DMS53 treated with DMSO at 0.1 percent for 48 hours (cell line): Measurements from ENCODE around the gene SLC16A8.
"Not testable (repeated sequence)": the region's sequence is repeated elsewhere in the genome, so short reads cannot be mapped to it uniquely, and the experiment has no call there.

ENCODE experiments used
- DNase-seq: peaks from one replicate; lab custom pipeline; 2025; ENCODE audit not compliant: unreplicated experiment; lab: John Stamatoyannopoulos, UW

Gene SLC16A8

GRCh38 chr22:38088629-38089473, 4.9 kb upstream of the SLC16A8 start:
- no peak for DNase-seq

DNA sequence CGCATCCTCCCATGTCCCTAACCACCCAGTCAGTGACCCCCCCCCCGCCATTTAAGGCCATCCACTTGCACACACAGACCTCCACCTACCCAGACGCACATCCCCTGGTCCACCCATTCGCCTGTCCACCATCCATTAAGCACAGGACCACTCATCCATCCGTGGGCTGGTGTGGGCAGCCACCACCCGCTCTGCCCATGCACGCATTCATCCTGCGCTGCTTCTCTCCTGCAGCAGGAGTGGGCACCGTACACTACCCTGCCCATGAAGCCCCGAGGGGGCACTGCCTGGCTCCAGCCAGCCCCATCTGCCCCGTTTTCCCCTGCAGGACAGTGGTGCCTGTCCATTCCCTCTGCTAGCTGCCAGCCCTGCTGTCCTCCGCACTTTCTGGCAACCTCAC, 3.9 kb upstream of the SLC16A8 start:
- no peak for DNase-seq

DNA sequence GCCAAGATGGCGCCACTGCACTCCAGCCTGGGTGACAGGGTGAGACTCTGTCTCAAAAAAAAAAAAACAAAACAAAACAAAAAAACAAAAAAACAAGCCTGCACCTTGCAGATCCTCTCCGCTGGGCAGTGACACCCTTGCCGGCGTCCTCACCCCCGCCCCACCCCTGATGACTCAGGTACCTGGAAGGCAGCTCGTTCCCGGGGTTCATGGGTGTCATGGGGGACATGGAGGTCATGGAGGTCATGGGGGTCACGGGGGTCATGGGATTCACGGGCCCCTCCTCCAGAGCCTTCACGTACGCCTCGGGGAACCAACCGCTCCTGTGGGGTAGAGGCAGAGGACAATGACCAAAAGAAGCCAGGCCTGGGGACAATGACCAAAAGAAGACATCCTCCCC, 3.0 kb upstream of the SLC16A8 start:
- DNase-seq = no peak

DNA sequence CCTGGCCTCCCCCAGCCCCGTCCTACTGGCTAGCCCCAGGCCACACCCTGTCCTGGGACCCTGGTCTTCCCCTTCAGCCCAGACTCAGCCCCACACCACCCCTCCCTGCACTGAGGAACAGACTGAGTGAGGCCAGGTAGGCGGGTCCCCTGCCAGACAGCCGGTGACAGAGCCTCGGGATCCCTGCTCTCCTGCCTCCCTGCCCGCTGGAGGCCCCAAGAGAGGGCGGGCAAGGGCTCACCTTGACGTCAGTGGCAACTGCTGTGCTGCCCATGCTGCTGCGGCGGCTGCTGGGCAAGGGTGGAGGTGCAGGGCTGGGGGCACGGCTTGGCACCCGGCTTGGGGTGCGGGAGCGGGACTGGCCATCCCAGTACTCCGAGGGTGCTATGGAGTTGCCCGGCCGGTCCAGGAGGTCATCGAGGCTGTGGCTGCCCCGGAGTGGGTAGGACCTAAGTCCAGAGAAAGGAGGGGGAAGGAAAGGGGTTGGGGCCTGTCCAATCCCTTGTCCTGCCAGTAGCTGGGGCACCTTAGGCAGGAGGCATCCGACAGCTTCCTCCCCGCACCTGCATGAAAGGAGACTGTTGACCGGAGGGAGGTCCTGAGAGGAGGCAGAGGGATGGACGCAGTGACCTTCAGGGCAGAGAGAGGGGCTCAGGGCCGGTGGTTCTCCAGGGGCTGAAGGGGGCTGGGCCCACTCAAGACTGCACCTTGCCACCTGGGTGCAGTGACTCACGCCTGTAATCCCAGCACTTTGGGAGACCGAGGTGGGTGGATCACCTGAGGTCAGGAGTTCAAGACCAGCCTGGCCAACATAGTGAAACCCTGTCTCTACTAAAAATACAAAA, 2.2 kb upstream of the SLC16A8 start:
- DNase-seq = no peak

GRCh38 chr22:38085501-38085900, 1.5 kb upstream of the SLC16A8 start:
- no peak for DNase-seq

DNA sequence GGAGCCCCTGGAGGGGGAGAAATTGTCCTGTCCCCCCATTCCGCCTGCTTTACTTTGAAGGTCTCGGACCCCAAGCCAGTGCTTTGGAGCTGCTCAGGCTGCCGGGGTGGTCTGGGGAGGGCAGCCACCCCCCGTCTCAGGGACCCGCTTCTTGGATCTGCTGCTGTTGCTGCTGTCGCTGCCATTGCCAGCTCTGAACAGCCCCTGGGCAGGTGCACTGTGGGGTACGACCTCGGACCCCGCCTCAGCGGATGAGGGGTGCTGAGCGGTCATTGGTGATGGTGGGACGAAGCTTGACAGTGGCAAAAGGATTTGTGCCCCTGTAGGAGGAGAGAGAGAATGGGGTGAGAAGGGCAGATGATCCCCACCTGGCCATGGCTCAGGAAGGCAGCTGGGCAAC, 1.1 kb upstream of the SLC16A8 start:
- no peak for DNase-seq

DNA sequence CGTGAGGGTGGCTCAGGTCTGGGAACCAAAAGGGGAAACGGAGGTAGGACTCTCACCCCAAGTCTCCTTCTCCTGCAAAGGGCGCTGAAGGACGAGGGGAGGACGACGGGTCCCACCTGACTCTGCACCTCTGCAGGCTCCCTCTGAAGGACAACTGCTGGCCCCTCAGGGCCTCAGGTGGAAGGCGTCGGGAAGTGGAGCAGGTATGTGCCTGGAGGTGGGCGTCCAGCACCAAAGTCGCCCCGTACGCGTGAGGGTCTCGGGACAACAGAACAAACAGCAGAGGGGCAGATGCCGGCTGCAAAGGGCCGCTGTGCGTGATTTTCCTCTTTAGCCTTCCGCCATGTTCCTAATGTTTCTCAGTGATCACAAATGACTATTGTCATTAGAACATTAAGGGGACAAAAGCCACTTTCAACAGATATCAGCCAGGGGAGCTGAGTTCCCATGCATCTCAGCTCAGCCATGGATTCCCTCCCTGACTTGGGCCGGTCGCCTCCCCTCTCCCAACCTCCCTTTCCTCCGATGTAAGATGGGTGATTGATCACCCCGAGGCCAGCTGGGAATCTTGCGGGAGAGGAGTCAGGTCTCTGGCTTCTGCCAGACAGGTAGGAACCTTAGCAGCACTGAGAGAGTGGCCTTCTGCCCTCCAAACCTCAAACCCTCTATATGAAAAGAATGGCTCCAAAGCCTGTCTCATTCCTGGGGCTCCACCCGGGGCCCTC, 836 bp downstream of the SLC16A8 start:
- DNase-seq = no peak

GRCh38 chr22:38081941-38082828, 1.8 kb downstream of the SLC16A8 start:
- no peak for DNase-seq

GRCh38 chr22:38081636-38081940, 2.4 kb downstream of the SLC16A8 start:
- no peak for DNase-seq

GRCh38 chr22:38080850-38081635, 2.9 kb downstream of the SLC16A8 start:
- peak; percentile 0 for DNase-seq

DNA sequence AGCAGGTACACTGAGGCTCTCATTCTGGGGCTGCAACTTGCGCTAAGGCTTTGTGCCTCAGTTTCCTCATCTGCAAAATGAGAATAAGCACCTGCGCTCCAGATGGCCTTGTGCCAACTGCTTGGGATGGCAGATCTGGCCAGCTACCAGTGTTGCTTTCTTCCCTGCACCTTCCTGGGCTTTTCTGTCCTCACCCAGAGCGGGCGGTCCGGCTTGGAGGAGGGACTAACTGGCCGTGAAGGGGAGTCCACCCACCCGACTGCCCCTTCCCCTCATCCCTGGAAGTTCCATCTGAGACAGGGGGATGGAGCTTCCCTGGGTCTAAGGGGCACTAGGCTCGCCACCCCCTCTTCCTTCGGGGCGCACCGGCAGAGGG, 3.5 kb downstream of the SLC16A8 start:
- DNase-seq = no peak

DNA sequence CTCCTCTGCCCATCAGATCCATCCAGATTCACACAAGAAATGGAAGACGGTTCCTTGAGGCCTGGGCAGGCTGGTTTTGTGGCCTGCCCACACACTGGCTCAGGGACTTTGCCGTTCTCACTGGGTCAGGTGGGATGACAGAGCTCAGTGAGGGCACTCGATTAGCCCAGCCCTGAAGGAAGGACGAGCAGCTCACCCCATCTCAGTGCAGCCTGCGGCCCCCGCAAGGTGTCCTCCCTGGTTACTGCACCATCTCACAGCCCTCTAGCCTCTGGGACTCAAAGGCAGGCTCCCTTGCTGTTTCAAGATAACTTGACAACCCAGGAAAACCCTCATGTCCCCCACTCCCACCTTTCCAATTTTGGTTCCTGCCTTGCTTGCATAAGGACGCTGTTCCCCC, 4.2 kb downstream of the SLC16A8 start:
- no peak for DNase-seq

GRCh38 chr22:38079208-38079607, 4.8 kb downstream of the SLC16A8 start:
- DNase-seq = not testable (repeated sequence)

GRCh38 chr22:38078046-38078840, 5.7 kb downstream of the SLC16A8 start:
- no peak for DNase-seq

- DNase-seq = no peak
Measured at GRCh38 chr22:38077595-38077994, 6.4 kb downstream of the SLC16A8 start.

DNA sequence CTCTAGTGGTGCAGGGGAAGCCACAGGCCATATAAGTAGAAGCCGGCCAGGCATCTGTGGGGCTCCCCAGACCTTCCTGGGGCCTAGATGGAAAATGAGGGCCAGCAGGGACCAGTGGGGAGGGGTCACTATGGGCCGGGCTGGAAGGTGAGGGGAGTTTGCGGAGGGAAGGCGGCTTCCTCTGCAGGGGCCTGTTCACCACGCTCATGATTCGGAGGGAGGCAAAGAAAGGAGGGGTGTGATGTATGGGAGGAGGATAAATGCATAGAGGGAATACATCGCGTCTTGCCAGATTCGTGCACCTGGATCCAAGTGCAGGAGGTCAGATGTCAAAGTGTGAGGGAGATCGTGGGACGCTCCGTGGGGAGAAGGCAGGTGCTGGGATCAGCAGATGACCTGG, 6.9 kb downstream of the SLC16A8 start:
- DNase-seq = no peak

- no peak for DNase-seq
Measured at GRCh38 chr22:38075961-38076360, 8.0 kb downstream of the SLC16A8 start.

GRCh38 chr22:38075105-38075825, 8.7 kb downstream of the SLC16A8 start:
- no peak for DNase-seq
